ENCODE results near the gene NMT1. TPM values are rescaled to one million over a fixed set of nuclear protein-coding genes. Genes with fewer than 3 reads are reported as not detected.

NMT1 gene
- total RNA-seq, 1 donor from 2014 or later = 85.8 TPM

DNA sequence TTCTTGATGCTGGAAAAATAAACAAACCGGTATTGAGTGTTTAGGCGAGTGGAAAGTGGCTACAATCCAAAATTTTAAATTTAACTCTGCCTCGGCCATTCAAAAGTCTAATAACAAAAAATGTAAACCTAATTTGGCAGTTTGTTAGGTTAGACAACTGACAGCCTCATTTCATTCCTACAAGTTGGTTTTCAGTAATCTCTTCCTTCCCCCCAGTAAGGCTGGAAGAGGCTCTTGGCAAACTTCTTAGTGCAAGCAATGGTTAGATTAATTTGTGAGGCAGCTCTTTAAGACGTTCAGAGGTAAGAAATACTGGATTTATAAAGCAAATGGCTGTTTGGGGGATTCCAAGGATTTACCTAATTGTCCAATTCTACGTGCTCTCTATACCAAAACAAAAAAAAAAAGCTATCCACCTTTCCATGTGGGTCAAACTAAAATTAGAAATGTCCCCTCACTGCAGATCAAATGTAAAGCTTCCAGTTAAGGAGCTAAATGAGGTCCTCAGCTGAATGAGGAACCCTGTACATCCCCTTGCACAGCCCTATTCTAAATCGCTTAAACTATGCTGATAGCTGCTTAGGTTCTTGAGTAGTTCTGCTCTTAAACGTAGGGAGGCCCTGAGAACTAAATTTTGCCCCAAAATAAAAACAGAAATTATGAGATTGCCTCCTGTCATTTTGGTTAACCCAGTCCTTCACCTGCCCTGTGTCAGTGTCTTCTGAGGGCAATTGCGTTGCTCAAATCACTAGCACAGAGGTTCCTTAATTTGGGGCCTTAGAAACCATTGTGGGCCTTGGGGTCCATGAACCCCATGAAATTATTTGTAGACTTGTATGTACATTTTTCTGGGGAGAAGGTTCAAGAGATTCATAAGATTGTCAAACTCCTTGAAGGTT is 90.0 kb downstream of the NMT1 start:
- H3K9me3 Mint-ChIP-seq (ENCODE audit: unreplicated experiment) = no peaks in the 10 kb centered on the region
- peaks cover 26% of the 10 kb centered on the region for H3K4me1 Mint-ChIP-seq (ENCODE audit: unreplicated experiment)
- no peak for DNase-seq (ENCODE audit: low spot score)
- peak overlapping the region; percentile 47 for H3K4me3 Mint-ChIP-seq (ENCODE audit: unreplicated experiment)
- H3K27ac Mint-ChIP-seq (ENCODE audit: unreplicated experiment) = peak overlapping the region; percentile 9
- TF ChIP-seq CTCF (IDR thresholded peaks at IDR 0.05; ENCODE audit: unreplicated experiment) = no peak
- peaks cover 17% of the 10 kb centered on the region for H3K27me3 Mint-ChIP-seq (ENCODE audit: unreplicated experiment)
- H3K36me3 Mint-ChIP-seq (ENCODE audit: low read depth, unreplicated experiment) = peaks cover 3% of the 10 kb centered on the region

- no peaks in the 10 kb centered on the region for H3K27me3 Mint-ChIP-seq (ENCODE audit: unreplicated experiment)
- DNase-seq (ENCODE audit: low spot score) = no peak
- H3K9me3 Mint-ChIP-seq (ENCODE audit: unreplicated experiment) = no peaks in the 10 kb centered on the region
- no peak for TF ChIP-seq CTCF (IDR thresholded peaks at IDR 0.05; ENCODE audit: unreplicated experiment)
- H3K4me3 Mint-ChIP-seq (ENCODE audit: unreplicated experiment) = no peak overlapping the region
- H3K4me1 Mint-ChIP-seq (ENCODE audit: unreplicated experiment) = peaks cover 19% of the 10 kb centered on the region
- no peak overlapping the region for H3K27ac Mint-ChIP-seq (ENCODE audit: unreplicated experiment)
- no peaks in the 10 kb centered on the region for H3K36me3 Mint-ChIP-seq (ENCODE audit: low read depth, unreplicated experiment)
Observed at GRCh38 chr17:45155029-45155428, 93.9 kb downstream of the NMT1 start.

GRCh38 chr17:45155483-45155882 is 94.4 kb downstream of the NMT1 start:
- Mint-ChIP-seq H3K36me3 (ENCODE audit: low read depth, unreplicated experiment) (no peaks in the 10 kb centered on the region), H3K27me3 (ENCODE audit: unreplicated experiment) (peaks cover 4% of the 10 kb centered on the region)
- DNase-seq (ENCODE audit: low spot score) = no peak

GRCh38 chr17:45156242-45156641 is 95.1 kb downstream of the NMT1 start:
- peak overlapping the region; percentile 75 for H3K27ac Mint-ChIP-seq (ENCODE audit: unreplicated experiment)
- H3K4me3 Mint-ChIP-seq (ENCODE audit: unreplicated experiment) = no peak overlapping the region
- H3K36me3 Mint-ChIP-seq (ENCODE audit: low read depth, unreplicated experiment) = no peaks in the 10 kb centered on the region
- H3K4me1 Mint-ChIP-seq (ENCODE audit: unreplicated experiment) = peaks cover 17% of the 10 kb centered on the region
- no peaks in the 10 kb centered on the region for H3K9me3 Mint-ChIP-seq (ENCODE audit: unreplicated experiment)
- H3K27me3 Mint-ChIP-seq (ENCODE audit: unreplicated experiment) = peaks cover 7% of the 10 kb centered on the region
- no peak for DNase-seq (ENCODE audit: low spot score)
- TF ChIP-seq CTCF (IDR thresholded peaks at IDR 0.05; ENCODE audit: unreplicated experiment) = no peak

More at GRCh38 chr17:45155483-45155882, 94.4 kb downstream of the NMT1 start:
- no peak overlapping the region for H3K4me3 Mint-ChIP-seq (ENCODE audit: unreplicated experiment)
- TF ChIP-seq CTCF (IDR thresholded peaks at IDR 0.05; ENCODE audit: unreplicated experiment) = no peak
- peaks cover 21% of the 10 kb centered on the region for H3K4me1 Mint-ChIP-seq (ENCODE audit: unreplicated experiment)
- H3K27ac Mint-ChIP-seq (ENCODE audit: unreplicated experiment) = no peak overlapping the region
- no peaks in the 10 kb centered on the region for H3K9me3 Mint-ChIP-seq (ENCODE audit: unreplicated experiment)

Small RNA genes lying within 50 kb of the gene (microRNA-seq; reads per million reads assigned to microRNA genes)
- gene MIR6784 (ENCODE audit: unreplicated experiment) = not detected

Other genes with a start within 250 kb of the NMT1 start
- 36.5 TPM for gene GJC1, start 231.0 kb upstream of the NMT1 start, total RNA-seq (ENCODE audit: unreplicated experiment)
- not detected for gene HIGD1B, start 213.4 kb upstream of the NMT1 start, total RNA-seq (ENCODE audit: unreplicated experiment)
- 154 TPM for gene EFTUD2, start 161.9 kb upstream of the NMT1 start, total RNA-seq (ENCODE audit: unreplicated experiment)
- gene GFAP, start 145.8 kb upstream of the NMT1 start, total RNA-seq (ENCODE audit: unreplicated experiment) = not detected
- gene KIF18B, start 113.5 kb upstream of the NMT1 start, total RNA-seq (ENCODE audit: unreplicated experiment) = 7.1 TPM
- gene C1QL1, start 93.0 kb upstream of the NMT1 start, total RNA-seq (ENCODE audit: unreplicated experiment) = not detected
- gene DCAKD, start 9.7 kb upstream of the NMT1 start, total RNA-seq (ENCODE audit: unreplicated experiment) = 29.2 TPM
- gene PLCD3, start 71.2 kb downstream of the NMT1 start, total RNA-seq (ENCODE audit: unreplicated experiment) = 9.7 TPM
- 9.4 TPM for gene ACBD4, start 74.4 kb downstream of the NMT1 start, total RNA-seq (ENCODE audit: unreplicated experiment)
- 22.6 TPM for gene HEXIM1, start 87.2 kb downstream of the NMT1 start, total RNA-seq (ENCODE audit: unreplicated experiment)
- gene HEXIM2, start 100.6 kb downstream of the NMT1 start, total RNA-seq (ENCODE audit: unreplicated experiment) = 13.0 TPM
- gene FMNL1, start 160.6 kb downstream of the NMT1 start, total RNA-seq (ENCODE audit: unreplicated experiment) = 103 TPM
- not detected for gene SPATA32, start 200.8 kb downstream of the NMT1 start, total RNA-seq (ENCODE audit: unreplicated experiment)

Measured in endothelial cell (in vitro differentiated cells).